ENCODE measurements around the gene SRGAP2C. TPM values are rescaled to one million over a fixed set of nuclear protein-coding genes. Genes with fewer than 3 reads are reported as not detected.
"Not testable (repeated sequence)": the region's sequence is repeated elsewhere in the genome, so short reads cannot be mapped to it uniquely, and the experiment has no call there.

SRGAP2C gene
- polyA plus RNA-seq, 5 donors = 12.6 to 15.6 (median 15.2) TPM

GRCh38 chr1:121417325-121417923 is 232.6 kb downstream of the SRGAP2C start:
- DNase-seq = no peak

- DNase-seq = no peak
These were observed 233.7 kb downstream of the SRGAP2C start for GRCh38 chr1:121418369-121419049.

DNA sequence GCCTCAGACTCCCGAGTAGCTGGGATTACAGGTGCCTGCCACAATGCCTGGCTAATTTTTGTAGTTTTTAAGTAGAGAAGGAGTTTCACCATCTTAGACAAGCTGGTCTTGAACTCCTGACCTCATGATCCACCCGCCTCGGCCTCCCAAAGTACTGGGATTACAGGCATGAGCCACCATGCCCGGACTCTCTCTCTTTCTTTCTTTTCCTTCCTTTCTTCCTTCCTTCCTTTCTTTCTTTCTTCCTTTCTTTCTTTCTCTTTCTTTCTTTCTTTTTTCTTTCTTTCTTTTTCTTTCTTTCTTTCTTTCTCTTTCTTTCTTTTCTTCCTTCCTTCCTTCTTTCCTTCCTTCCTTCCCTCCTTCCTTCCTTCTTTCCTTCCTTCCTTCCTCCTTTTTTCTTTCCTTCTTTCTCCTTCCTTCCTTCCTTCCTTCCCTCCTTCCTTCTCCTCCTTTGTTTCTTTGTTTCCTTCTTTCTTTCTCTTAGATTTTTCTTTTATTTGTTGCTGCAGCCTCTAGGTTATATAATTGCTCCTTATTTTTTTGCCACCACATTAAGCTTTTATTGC is 234.4 kb downstream of the SRGAP2C start:
- DNase-seq = not testable (repeated sequence)

DNA sequence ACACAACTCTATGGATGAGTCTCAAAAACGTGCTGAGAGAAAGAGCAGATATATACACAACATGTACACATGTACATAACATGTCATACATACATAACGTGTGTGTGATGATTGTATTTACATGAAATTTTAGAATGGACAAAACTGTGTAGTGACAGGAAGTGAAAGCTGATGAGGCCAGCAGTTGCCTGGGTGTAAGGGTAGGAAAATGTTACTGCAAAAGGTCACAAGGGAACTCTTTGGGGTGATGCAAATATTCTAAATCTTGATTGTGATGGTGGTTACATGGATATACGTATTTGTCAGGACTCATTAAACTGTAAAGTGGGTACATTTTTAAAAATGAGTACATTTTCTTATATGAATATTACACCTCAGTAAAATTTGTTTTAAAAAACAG is 236.7 kb downstream of the SRGAP2C start:
- DNase-seq = not testable (repeated sequence)

- not testable (repeated sequence) for DNase-seq
These were observed 239.2 kb downstream of the SRGAP2C start for GRCh38 chr1:121423956-121424355.

DNA sequence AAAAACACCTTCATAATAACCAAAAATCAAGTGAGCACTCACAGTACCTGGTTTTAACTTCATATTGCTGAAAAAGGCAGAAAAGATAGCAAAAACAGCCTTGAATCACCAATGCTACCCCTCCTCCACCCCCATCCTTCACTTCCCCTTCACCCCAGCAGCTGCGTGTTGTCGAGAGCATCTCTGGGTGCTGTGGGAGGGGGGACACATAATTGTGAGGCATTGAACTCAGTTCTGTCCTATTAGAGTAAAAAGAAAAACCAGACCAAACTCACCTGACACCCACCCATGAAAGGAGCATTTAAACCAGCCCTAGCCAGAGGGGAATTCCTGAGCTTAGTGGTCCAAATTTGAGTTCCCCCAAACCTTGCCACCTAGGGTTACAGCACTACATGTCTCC is 248.7 kb downstream of the SRGAP2C start:
- DNase-seq = not testable (repeated sequence)

DNA sequence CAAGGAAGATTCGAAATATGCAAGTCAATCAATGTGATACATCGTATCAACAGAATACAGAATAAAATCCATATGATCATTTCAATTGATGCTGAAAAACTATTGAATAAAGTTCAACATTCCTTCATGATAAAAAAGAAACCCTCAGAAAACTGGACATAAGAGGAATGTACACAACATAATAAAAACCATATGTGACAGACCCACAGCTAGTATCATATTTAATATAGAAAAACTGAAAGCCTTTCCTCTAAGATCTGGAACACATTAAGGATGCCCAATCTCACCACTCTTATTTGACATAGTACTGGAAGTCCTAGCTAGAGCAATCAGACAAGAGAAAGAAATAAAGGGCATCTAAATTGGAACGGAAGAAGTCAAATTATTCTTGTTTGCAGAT is 254.1 kb downstream of the SRGAP2C start:
- DNase-seq = not testable (repeated sequence)

DNA sequence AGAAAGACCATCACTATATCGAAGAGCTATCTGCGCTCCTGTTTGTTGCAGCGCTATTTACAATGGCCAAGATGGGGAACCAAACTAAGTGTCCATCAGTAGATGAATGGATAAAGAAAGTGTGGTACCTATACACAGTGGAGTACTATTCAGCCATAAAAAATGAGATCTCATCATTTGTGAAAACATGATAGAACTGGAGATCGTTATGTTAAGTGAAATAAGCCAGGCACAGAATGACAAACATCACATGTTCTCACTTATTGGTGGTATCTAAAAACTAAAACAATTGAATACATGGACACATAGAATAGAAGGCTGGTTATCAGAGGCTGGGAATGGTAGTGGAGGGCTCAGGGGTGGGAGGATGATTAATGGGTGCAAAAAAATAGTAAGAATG is 256.2 kb downstream of the SRGAP2C start:
- no peak for DNase-seq

Other genes starting within 250 kb of the SRGAP2C start
- 1 to 10 TPM; 3.6 to 7.7 (median 5.0) TPM for gene FAM72B, start 635 bp upstream of the SRGAP2C start, polyA plus RNA-seq (ENCODE audit: insufficient read depth in 1 of 5, insufficient read length in 5 of 5, low replicate concordance in 1 of 5)